Tibial nerve (tissue), 4 donors: ENCODE measurements around the gene KCNQ4.

Experiments used
- EP300 ChIP-seq, 2 donors: sonication (generic); formaldehyde crosslinking; IDR thresholded peaks; one replicate each; pipeline ENCODE4 v1.6.1; 2017; ENCODE audit warnings: antibody characterized with exemption in 2 of 2, mild to moderate bottlenecking in 1 of 2
- POLR2A ChIP-seq, 2 donors: fragments of 450-650 bp; IDR thresholded peaks; one replicate each; pipeline ENCODE4 v1.6.1; 2017; ENCODE audit warnings: antibody characterized with exemption in 2 of 2, mild to moderate bottlenecking in 2 of 2, moderate library complexity in 2 of 2
- TF ChIP-seq, protein P1 (sequence below), 5 experiments: fragments of 200-600 bp in 3 of 5; fragments of 450-650 bp in 2 of 5; sonication (generic) in 3 of 5; IDR thresholded peaks; one replicate each; pipeline ENCODE4 v1.5.1; 2016 to 2019; ENCODE audit warnings: antibody characterized with exemption in 5 of 5, mild to moderate bottlenecking in 3 of 5, moderate library complexity in 2 of 5

DNA sequence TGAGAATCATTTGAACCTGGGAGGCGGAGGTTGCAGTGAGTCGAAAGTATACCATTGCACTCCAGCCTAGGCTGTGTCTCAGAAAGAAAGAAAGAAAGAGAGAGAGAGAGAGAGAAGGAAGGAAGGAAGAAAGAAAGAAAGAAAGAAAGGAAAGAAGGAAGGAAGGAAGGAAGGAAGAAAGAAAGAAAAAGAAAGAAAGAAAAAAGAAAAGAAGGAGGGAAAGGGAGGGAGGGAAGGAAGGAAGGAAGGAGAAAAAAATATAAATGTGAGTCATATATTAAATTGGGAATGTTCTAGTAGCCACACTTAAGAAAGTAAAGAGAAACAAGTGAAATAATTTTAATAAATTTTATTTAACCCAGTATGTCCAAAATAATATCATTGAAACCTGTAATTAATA, 95.3 kb downstream of the KCNQ4 start:
- TF ChIP-seq, protein P1, sequence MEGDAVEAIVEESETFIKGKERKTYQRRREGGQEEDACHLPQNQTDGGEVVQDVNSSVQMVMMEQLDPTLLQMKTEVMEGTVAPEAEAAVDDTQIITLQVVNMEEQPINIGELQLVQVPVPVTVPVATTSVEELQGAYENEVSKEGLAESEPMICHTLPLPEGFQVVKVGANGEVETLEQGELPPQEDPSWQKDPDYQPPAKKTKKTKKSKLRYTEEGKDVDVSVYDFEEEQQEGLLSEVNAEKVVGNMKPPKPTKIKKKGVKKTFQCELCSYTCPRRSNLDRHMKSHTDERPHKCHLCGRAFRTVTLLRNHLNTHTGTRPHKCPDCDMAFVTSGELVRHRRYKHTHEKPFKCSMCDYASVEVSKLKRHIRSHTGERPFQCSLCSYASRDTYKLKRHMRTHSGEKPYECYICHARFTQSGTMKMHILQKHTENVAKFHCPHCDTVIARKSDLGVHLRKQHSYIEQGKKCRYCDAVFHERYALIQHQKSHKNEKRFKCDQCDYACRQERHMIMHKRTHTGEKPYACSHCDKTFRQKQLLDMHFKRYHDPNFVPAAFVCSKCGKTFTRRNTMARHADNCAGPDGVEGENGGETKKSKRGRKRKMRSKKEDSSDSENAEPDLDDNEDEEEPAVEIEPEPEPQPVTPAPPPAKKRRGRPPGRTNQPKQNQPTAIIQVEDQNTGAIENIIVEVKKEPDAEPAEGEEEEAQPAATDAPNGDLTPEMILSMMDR (IDR thresholded peaks at IDR 0.05) = no peak
- no peak for TF ChIP-seq POLR2A (IDR thresholded peaks at IDR 0.05)
- no peak for TF ChIP-seq EP300 (IDR thresholded peaks at IDR 0.05)
